Upper lobe of left lung (tissue), 6 donors: ENCODE data around the gene SND1. TPM values are rescaled to one million over a fixed set of nuclear protein-coding genes. Genes with fewer than 3 reads are reported as not detected.

ENCODE experiments used
- ATAC-seq, 2 donors: fragments of 200-7000 bp; cut with Tn5 transposase; one replicate each; pipeline ENCODE4 v1.9.1; 2022; ENCODE audit warnings: mild to moderate bottlenecking in 2 of 2, moderate library complexity in 2 of 2; ENCODE audit not compliant: low FRiP score in 2 of 2
- DNase-seq, 2 donors: peaks; one replicate each; pipeline ENCODE4 v3.0.0-alpha.2; 2019 to 2020
- H3K27ac ChIP-seq, 4 donors: fragments of 200-600 bp; sonication (generic); one replicate each; pipeline ENCODE4 v1.5.1; 2016 to 2019
- H3K27me3 ChIP-seq, 4 donors: fragments of 200-600 bp; sonication (generic); one replicate each; pipeline ENCODE4 v1.5.1; 2017 to 2019
- H3K36me3 ChIP-seq, 4 donors: fragments of 200-600 bp; sonication (generic); one replicate each; pipeline ENCODE4 v1.5.1; 2016 to 2019
- H3K4me1 ChIP-seq, 4 donors: fragments of 200-600 bp; sonication (generic); one replicate each; pipeline ENCODE4 v1.5.1; 2018 to 2019
- H3K4me3 ChIP-seq, 4 donors: fragments of 200-600 bp; sonication (generic); one replicate each; pipeline ENCODE4 v1.5.1; 2017 to 2019; ENCODE audit warnings: mild to moderate bottlenecking in 2 of 4, moderate library complexity in 1 of 4
- H3K9me3 ChIP-seq, 4 donors: fragments of 200-600 bp; sonication (generic); one replicate each; pipeline ENCODE4 v1.5.1; 2018 to 2019
- EP300 ChIP-seq, 4 donors: sonication (generic); formaldehyde crosslinking; IDR thresholded peaks; one replicate each; pipeline ENCODE4 v1.5.1; 2017; ENCODE audit warnings: antibody characterized with exemption in 4 of 4, control low read depth in 2 of 4
- POLR2A ChIP-seq, 4 donors: fragments of 450-650 bp; IDR thresholded peaks; one replicate each; pipeline ENCODE4 v1.5.1; 2016 to 2017; ENCODE audit warnings: antibody characterized with exemption in 4 of 4, mild to moderate bottlenecking in 2 of 4
- POLR2AphosphoS5 ChIP-seq, 2 donors: sonication (generic); formaldehyde crosslinking; IDR thresholded peaks; one replicate each; pipeline ENCODE4 v1.5.1; 2017; ENCODE audit warnings: antibody characterized with exemption in 2 of 2
- WGBS, 2 donors: methylation state at CpG; one replicate each; pipeline ENCODE4 v1.1.5; 2017 to 2018; 5-methylcytosine and 5-hydroxymethylcytosine counted together
- total RNA-seq, 6 donors: library from RNA; depleted of rRNA in 4 of 6; stranded (reverse); fragments of >200 nt in 4 of 6; gene quantifications; one replicate each; pipeline versions ENCODE4 v1.1.0 to v1.2.1, GENCODE V29; 2016 to 2021
- TF ChIP-seq, protein P1 (sequence below), 6 experiments: fragments of 450-650 bp in 4 of 6; fragments of 200-600 bp in 2 of 6; sonication (generic) in 2 of 6; IDR thresholded peaks; one replicate each; pipeline ENCODE4 v1.5.1; 2016 to 2019; ENCODE audit warnings: antibody characterized with exemption in 6 of 6
- donor health status: DM: no; HTN: no; CAD: no; lungs with moderate emphysema.
- donor health status: DM: no; HTN: yes; CAD: no; lungs with severe emphysema.

SND1 gene
- total RNA-seq, 6 donors from 2014 or later, result 107 to 167 (median 121) TPM

DNA sequence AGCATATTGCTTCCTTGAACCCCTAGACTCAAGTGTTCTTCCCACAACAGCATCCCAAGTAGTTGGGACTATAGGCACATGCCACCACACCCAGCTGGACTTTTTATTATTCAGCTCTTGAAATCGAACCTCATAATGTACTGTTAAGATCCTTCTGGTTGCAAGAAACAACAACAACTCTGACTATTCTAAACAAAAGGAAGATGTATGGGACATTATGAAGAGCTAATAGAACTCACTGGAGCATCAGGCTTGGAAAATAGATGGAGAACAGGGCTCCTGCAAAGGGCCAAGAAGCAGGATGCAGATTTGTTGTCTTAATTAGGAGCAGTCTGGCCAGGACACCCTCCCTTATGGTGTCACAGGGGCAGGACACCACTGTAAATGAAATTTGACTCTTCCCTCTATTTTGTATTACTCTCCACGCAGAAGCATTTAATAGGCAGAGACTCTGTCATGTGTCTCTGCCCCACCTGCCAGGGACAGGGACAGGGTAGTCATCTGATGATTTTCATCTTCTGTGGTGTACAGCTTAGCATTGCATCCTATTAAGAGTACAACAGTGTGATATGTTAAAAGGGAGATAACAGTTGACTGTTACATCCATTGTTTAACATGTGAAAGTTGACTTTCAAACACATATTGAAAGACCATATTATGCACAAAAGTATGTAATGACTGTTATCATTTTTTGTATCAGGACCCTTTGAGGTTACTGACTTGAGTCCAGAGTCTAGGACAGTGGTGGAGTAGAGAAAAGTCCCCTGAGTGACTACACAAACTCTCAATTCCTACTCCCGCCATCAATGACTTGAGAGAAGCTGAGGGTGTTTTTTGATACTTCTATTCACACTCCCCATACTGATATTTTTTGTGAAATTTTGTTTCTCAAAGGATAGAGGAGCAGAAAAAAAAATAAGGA lies 222.0 kb downstream of the SND1 start:
- no peaks in the 10 kb centered on the region for H3K27me3 ChIP-seq
- H3K4me1 ChIP-seq, result peaks cover 3 to 11% (median 9%) of the 10 kb centered on the region in 4 donors
- ATAC-seq, result no peak
- no peak for TF ChIP-seq EP300 (IDR thresholded peaks at IDR 0.05)
- TF ChIP-seq, protein P1, sequence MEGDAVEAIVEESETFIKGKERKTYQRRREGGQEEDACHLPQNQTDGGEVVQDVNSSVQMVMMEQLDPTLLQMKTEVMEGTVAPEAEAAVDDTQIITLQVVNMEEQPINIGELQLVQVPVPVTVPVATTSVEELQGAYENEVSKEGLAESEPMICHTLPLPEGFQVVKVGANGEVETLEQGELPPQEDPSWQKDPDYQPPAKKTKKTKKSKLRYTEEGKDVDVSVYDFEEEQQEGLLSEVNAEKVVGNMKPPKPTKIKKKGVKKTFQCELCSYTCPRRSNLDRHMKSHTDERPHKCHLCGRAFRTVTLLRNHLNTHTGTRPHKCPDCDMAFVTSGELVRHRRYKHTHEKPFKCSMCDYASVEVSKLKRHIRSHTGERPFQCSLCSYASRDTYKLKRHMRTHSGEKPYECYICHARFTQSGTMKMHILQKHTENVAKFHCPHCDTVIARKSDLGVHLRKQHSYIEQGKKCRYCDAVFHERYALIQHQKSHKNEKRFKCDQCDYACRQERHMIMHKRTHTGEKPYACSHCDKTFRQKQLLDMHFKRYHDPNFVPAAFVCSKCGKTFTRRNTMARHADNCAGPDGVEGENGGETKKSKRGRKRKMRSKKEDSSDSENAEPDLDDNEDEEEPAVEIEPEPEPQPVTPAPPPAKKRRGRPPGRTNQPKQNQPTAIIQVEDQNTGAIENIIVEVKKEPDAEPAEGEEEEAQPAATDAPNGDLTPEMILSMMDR (IDR thresholded peaks at IDR 0.05), result no peak
- H3K36me3 ChIP-seq, result no peaks in the 10 kb centered on the region
- H3K9me3 ChIP-seq, result no peaks in the 10 kb centered on the region
- no peak for DNase-seq
- H3K27ac ChIP-seq, result no peak overlapping the region
- WGBS, 2 donors, result 49 to 80% methylated on average over 3 of the region's 3 CpGs
- H3K4me3 ChIP-seq, result no peak overlapping the region

DNA sequence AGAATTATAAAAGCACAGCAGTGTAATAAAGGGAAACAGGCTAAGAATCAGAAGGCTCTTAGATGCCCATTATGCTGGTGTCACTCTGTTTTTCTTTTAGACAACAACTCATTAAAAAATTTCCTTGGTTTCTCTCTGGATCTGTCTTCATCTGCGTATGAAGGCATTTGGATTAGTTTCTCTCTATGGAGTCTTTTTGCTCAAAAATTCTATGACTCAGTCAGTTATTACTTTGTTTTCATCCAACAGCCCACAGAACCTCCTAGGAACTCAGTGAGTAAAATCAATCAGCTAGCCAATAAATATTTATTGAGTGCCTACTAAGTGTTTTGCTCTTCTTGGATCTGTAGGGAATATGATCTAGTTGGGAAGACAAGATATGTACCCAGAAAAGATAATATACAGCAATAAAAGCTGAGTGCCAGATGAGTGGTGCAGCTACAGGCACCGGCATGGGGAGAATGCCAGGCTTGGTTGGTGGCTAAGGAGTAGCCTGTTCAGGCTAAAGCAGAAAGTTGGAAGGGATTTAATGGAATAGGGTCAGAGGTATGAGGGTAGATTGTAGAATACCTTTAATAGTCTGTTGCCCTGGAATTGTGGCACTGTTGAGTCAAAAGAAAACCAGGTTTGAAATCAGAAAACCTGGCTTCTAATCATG lies 223.1 kb downstream of the SND1 start:
- 91 to 96% methylated on average over 2 of the region's 2 CpGs for WGBS, 2 donors
- Histone ChIP-seq H3K9me3 (no peaks in the 10 kb centered on the region), H3K36me3 (no peaks in the 10 kb centered on the region), H3K27ac (no peak overlapping the region), H3K4me3 (no peak overlapping the region), H3K4me1 (peaks cover 3 to 11% (median 9%) of the 10 kb centered on the region in 4 donors), H3K27me3 (no peaks in the 10 kb centered on the region)
- ATAC-seq (no peak), DNase-seq (no peak)
- TF ChIP-seq, protein P1 (IDR thresholded peaks at IDR 0.05), result no peak
- TF ChIP-seq POLR2A (IDR thresholded peaks at IDR 0.05) (no peak), POLR2AphosphoS5 (IDR thresholded peaks at IDR 0.05) (no peak), EP300 (IDR thresholded peaks at IDR 0.05) (no peak)

DNA sequence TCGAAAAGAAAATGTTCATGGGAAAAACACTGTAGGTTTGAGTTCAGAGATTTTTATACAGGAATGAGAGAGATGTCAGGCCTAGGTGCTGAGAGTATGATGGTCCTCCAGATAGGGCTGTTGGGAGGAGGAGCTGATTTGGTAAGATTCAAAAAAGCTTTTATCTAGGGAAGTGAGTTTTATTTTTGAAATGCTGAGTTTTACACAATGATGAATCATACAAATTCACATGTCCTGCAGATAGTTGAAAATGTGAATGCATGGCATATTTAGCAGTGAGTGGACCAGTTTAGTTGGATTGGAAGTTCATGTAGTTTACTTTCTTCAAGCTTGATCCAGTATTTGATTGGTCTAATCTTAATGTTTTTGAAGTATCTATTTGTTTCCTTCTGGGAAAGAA lies 224.4 kb downstream of the SND1 start:
- Histone ChIP-seq H3K27me3 (no peaks in the 10 kb centered on the region), H3K27ac (no peak overlapping the region), H3K9me3 (no peaks in the 10 kb centered on the region), H3K4me1 (peaks cover 3 to 11% (median 9%) of the 10 kb centered on the region in 4 donors), H3K36me3 (no peaks in the 10 kb centered on the region), H3K4me3 (no peak overlapping the region)
- no peak for ATAC-seq
- no peak for DNase-seq
- TF ChIP-seq POLR2AphosphoS5 (IDR thresholded peaks at IDR 0.05) (no peak), POLR2A (IDR thresholded peaks at IDR 0.05) (no peak), EP300 (IDR thresholded peaks at IDR 0.05) (no peak)
- TF ChIP-seq, protein P1 (IDR thresholded peaks at IDR 0.05), result no peak
- WGBS, 2 donors, result 85 to 93% methylated on average over 1 of the region's 1 CpG

DNA sequence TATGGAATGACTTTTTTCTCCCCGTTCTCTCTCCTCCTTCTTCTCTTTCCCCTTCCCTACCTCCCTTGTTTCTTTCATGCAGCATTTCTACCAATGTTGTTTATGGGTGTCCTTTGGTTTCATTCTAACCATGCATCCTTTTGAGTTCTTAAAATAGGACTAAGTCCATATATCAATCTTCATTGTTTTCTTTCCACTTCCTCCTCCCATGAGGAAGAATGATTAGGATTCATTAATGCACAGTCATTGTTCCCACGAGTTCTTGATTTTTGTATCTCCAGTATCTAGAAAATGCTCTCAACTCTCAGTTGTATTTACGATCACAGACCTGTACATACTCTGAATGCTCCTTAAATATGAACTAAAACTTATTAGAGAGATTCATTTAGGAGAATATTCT lies 226.0 kb downstream of the SND1 start:
- WGBS, 2 donors, result 65 to 71% methylated on average over 3 of the region's 3 CpGs

DNA sequence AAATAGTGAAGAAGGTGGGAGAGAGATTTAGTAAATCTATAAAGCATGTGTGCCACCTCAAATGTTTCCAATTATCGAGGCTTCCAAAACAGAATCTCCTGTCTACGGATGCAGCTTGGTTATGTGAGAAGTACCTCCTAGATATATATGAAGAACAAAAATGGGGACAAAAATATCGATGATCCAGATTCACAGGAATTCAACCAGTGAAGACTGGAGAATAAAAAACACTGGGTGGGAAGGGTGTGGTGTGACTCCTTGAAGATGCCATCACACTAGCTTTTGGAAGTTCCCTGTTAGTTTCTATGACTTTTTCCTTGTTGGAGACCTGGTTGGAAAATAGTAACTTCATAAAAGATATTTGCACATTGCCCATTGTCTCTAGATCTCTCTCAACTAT lies 226.8 kb downstream of the SND1 start:
- no peak for DNase-seq
- no peak overlapping the region for H3K4me3 ChIP-seq
- H3K4me1 ChIP-seq, result peaks cover 3 to 16% (median 12%) of the 10 kb centered on the region in 4 donors
- no peaks in the 10 kb centered on the region for H3K36me3 ChIP-seq
- no peaks in the 10 kb centered on the region for H3K27me3 ChIP-seq
- no peak overlapping the region for H3K27ac ChIP-seq
- no peak for ATAC-seq
- no peak for TF ChIP-seq EP300 (IDR thresholded peaks at IDR 0.05)
- TF ChIP-seq POLR2A (IDR thresholded peaks at IDR 0.05), result no peak
- no peak for TF ChIP-seq POLR2AphosphoS5 (IDR thresholded peaks at IDR 0.05)
- TF ChIP-seq, protein P1 (IDR thresholded peaks at IDR 0.05), result no peak
- 95 to 100% methylated on average over 3 of the region's 3 CpGs for WGBS, 2 donors
- no peaks in the 10 kb centered on the region for H3K9me3 ChIP-seq

More for the DNA sequence above, 226.0 kb downstream of the SND1 start:
- no peak for TF ChIP-seq EP300 (IDR thresholded peaks at IDR 0.05)
- Histone ChIP-seq H3K4me1 (peaks cover 3 to 11% (median 9%) of the 10 kb centered on the region in 4 donors), H3K36me3 (no peaks in the 10 kb centered on the region), H3K4me3 (no peak overlapping the region), H3K9me3 (no peaks in the 10 kb centered on the region), H3K27ac (no peak overlapping the region), H3K27me3 (no peaks in the 10 kb centered on the region)
- ATAC-seq (no peak), DNase-seq (no peak)
